ENCODE results near the gene ATG10.
"Not testable (repeated sequence)": the region's sequence is repeated elsewhere in the genome, so short reads cannot be mapped to it uniquely, and the experiment has no call there.

Gene ATG10

GRCh38 chr5:82130602-82131001 is 158.8 kb downstream of the ATG10 start:
- DNase-seq (ENCODE audit: low read depth): no peak

DNA sequence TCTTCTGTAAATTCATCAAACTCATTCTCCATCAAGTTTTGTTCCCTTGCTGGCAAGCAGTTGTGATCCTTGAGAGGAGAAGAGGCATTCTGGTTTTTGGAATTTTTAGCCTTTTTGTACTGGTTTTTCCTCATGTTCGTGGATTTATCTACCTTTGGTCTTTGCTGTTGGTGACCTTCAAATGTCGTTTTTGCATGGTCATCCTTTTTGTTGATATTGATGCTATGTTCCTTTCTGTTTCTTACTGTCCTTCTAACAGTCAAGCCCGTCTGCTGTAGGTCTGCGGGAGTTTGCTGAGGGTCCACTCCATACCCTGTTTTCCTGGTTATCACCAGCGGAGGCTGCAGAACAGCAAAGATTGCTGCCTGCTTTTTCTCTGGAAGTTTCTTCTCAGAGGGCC is 165.4 kb downstream of the ATG10 start:
- DNase-seq (ENCODE audit: low read depth): no peak

GRCh38 chr5:82139837-82140236 is 168.0 kb downstream of the ATG10 start:
- DNase-seq (ENCODE audit: low read depth): not testable (repeated sequence)

- no peak for DNase-seq (ENCODE audit: low read depth)
Measured at GRCh38 chr5:82142217-82142841, 170.5 kb downstream of the ATG10 start.

DNA sequence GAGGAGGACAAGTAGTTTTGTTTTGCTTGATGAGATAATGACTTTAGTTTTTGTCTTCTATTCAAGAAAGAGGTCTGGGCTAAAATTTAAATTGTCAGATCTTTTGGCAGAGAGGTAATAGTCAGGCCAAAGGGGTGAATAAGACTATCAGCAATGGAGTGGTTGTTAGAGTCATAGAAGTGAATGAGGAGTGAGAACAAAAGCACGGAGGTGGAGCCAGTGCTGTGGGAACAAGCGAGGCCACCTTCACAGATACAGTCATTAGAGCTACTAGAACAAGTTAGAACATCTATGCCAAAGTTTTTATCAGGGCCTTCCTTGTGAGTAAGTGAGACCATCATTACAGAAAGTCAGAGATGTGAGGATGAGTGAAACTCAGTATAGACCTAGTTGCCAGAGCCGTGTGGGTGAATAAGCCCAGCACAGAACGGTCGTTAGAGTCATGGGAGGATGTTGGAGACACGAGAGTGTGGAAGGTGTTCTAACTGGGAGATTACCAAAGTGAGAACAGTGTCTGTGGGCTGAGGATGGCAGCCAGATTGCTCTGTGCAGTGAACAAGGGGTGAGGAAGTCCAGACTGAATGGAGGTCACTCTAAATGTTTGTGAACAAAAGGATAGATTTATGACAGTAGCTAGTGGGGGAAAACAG is 171.2 kb downstream of the ATG10 start:
- no peak for DNase-seq (ENCODE audit: low read depth)

GRCh38 chr5:82147860-82148573 is 176.2 kb downstream of the ATG10 start:
- DNase-seq (ENCODE audit: low read depth): no peak

DNA sequence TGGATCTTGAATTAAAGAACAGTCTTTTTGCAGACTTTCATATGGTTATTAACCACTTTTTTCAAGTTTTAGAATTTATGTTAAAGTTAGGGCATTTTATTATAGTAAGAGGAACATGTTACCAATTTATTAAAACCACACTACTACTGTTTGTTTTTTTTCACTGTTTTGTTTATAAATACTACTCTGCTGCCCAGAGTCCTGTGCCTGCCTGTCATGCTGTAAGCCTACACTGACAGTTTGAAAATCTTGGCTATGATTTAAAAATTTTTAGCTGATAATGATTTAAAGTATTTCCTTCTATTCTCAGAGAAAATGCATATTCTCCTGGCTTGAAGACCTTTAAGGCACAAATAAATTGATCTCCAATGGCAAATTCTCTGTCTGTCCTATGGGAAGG is 177.6 kb downstream of the ATG10 start:
- DNase-seq (ENCODE audit: low read depth): no peak

DNA sequence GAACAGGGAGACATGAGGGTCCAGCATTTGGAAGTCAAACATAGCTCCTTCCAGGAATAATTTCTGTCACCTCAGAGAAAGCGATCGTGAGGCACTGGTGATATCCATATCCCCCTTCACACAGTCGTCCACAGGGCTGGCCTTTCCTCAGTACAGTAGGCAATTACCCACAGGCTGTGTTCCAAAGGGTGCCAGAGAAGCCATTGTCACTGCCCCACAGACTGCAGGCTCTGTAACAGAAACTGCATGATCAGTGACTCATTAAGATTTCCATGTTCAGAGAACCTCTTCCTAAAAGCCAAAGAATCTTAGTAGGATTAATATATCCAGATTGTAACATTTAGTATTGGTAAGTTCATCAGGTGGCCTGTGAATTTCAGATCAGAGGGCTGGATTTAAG is 178.7 kb downstream of the ATG10 start:
- no peak for DNase-seq (ENCODE audit: low read depth)

DNA sequence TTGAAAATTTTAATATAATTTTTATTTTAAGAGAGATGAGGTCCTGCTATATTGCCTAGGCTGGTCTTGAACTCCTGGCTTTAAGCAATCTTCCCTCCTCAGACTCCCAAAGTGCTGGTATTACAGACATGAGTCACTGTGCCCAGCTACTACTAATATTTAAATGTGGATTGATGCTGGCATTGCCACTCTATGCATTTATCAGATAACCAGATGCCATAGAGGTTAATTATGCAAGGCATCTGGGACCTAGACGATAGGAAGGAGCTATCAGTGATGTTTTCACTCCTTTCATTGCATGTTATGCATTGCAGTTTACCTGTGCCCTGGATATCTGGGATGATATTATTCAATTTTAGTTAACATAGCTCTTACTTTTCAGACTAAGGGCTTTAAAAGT is 179.4 kb downstream of the ATG10 start:
- no peak for DNase-seq (ENCODE audit: low read depth)

DNA sequence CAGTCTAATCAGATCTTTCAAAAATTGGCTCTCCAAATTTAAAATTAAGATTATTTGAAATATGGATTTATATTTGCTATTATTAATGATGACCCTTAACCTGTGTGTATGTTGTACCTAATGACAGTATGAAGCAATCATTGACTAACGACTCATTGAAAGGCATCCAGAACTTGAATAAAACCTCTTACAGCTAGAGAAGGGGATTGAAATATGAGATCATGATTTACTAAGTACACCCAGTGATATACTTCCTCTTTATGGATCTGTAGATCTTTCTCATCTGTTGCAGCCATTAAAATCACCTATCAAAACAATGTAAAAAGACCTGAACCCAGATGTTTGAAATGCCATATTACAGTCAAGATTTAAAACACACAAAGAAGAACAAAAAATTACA is 179.8 kb downstream of the ATG10 start:
- DNase-seq (ENCODE audit: low read depth): no peak

DNA sequence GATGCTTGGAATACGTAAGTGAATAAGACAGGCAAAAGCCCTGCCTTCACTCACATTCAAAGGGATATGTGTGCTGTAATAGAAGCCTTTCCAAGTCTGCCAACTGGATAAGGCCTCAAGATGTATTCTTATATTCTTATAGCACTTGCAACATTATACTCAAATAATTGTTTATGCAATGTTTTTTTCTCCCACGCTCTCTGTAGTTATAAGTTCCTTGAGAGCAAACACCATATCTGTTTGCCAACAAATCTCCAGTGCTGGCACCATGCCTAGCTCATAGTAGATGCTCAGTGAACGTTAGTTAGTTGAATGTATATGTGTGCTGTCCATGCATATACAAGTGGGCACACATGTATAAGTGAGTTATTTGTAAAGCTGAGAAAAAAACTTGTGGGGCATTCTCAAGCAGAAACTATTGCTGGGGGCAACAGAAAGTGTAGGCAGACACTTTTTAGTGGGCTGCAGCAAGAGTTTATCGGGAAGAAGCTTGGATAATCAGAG is 181.2 kb downstream of the ATG10 start:
- no peak for DNase-seq (ENCODE audit: low read depth)

- no peak for DNase-seq (ENCODE audit: low read depth)
Measured at GRCh38 chr5:82154776-82155175, 183.0 kb downstream of the ATG10 start.

DNA sequence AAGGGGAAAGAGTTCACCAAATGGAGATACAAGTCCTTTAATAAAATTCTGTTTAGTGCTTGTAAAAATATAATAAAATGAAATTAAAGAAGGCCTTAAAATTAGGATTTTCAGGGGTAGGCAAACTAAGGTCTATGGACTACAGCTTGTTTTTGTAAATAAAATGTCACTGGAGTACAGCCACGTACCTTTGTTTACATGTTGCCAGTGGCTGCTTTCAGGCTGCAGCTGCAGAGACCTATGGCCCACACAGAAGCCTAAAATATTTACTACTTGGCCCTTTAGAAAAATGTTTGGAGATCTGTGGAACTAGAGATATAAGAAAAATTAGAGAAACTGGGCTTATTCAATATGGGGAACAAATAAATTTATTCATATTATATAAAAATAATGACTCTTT is 183.5 kb downstream of the ATG10 start:
- no peak for DNase-seq (ENCODE audit: low read depth)

GRCh38 chr5:82156874-82157273 is 185.1 kb downstream of the ATG10 start:
- DNase-seq (ENCODE audit: low read depth): no peak

DNA sequence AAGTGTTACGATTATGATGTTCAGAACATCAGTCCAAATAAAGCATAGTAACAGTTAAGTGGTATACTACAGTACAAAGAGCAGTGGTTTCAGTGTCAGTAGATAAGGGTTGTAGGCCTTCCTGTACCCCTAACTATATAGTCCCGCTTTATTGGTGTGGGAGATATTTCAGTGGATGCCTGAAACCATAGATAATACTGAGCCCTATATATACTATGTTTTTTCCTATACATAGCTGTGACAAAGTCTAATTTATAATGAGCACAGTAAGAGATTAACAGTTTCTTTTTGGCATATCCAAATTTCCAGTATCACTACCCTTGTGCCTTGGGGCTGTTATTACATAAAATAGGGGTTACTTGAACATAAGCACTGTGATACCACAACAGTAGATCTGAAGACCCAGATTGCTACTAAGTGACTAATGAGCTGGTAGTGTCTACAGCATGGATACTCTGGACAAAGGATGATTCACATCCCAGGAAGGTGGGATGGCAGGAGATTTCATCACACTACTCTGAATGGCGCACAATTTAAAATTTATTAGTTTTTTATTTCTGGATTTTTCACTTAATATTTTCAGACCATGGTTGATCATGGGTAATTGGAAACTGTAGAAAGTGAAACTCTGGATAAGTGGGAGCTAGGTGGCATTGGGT is 187.1 kb downstream of the ATG10 start:
- no peak for DNase-seq (ENCODE audit: low read depth)

DNA sequence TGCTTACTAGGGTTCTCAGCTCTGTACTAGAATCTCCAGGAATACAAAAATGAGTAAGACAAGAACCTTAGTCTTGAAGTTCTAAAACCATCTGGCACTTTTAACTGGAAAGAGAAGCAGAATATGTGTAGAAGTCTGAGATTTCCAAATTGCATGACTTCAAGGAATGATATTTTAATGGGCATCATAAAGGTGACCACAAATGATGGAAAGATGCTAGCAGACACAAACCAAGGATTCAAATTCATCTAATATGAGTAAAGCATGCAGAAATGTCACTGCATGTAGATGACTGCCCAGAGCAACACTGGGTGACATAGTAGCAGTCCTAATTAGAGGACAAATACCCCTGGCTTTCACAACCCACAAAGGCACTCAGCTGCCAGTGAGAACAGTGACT is 189.1 kb downstream of the ATG10 start:
- peak; percentile 66 for DNase-seq (ENCODE audit: low read depth)

DNA sequence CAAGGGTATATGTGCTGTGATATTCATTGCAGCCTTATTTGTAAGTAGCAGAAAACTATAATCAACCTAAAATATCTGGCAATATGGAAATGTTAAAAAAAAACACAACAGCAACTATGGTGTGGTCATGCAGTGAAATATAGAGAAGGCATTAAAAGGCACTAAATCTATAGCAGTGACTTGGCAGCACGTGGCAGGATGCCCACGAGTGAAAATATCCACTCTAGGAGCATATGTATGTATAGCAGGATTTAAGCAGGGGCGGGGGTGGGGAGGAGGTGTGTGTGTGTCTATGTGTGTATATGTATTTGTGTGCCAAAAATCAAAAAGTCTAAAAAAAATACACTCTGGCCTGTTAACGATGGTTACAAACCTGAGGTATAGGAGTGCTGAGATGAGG is 190.8 kb downstream of the ATG10 start:
- DNase-seq (ENCODE audit: low read depth): no peak

GRCh38 chr5:82163452-82164175 is 191.8 kb downstream of the ATG10 start:
- no peak for DNase-seq (ENCODE audit: low read depth)

- no peak for DNase-seq (ENCODE audit: low read depth)
Measured at GRCh38 chr5:82164176-82164976, 192.6 kb downstream of the ATG10 start.

DNA sequence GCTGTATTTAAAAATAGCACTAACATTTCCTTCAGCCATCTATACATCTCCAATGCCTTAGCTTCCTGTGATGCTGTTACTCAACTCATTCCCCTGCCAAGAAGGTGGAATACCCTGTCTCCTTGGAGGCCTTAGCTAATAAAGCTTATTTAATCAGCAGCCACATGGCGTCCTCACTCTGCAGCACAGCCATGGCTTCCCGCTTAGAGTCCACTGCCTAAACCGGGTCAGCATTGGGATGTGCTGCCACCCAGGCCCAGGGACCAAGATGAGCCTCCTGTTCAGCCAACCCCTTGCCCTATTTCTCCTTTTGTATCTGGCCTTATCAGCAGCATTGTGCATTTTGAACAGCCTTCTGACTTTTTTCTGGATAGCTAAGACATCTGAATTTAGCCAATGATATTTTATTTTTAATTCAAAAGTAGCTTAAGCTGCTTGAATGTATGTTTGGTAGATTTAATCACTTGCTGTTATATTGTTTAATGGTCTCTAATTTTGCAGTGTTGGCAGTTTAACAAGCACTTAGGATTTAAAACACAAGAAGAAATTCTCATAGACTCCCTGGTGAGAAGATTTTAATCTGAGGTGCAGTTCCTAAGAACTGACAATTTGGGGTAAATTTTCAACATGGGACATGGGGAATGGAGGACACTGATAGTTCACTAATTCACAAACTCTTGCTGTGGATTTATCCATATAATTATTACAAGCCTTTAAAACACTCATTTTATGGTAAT is 193.3 kb downstream of the ATG10 start:
- no peak for DNase-seq (ENCODE audit: low read depth)

Data from GM04504 (cell line).